Breast epithelium (tissue), 4 donors: ENCODE data around the gene KIF4A. TPM values are rescaled to one million over a fixed set of nuclear protein-coding genes. Genes with fewer than 3 reads are reported as not detected.

Experiments used
- DNase-seq, 2 donors: peaks; one replicate each; pipeline ENCODE4 v3.0.0-alpha.2; 2019; ENCODE audit warnings: low spot score in 2 of 2
- H3K27ac ChIP-seq, 2 donors: fragments of 200-600 bp; sonication (generic) in 1 of 2; one replicate each; pipeline ENCODE4 v1.5.1; 2016 to 2019; ENCODE audit warnings: mild to moderate bottlenecking in 1 of 2
- H3K27me3 ChIP-seq, 2 donors: fragments of 200-600 bp; sonication (generic) in 1 of 2; one replicate each; pipeline versions ENCODE4 v1.5.1 to v1.6.0; 2017 to 2019; ENCODE audit warnings: control low read depth in 1 of 2, mild to moderate bottlenecking in 1 of 2
- H3K36me3 ChIP-seq: fragments of 200-600 bp; one replicate; pipeline ENCODE4 v1.5.1; 2019
- H3K4me1 ChIP-seq, 2 donors: fragments of 200-600 bp; sonication (generic); one replicate each; pipeline ENCODE4 v1.5.1; 2016 to 2019; ENCODE audit warnings: control low read depth in 1 of 2
- H3K4me3 ChIP-seq, 3 donors: fragments of 200-600 bp; sonication (generic); 1 replicate in 2 of 3; 2 replicates in 1 of 3; pipeline ENCODE4 v1.5.1; 2016 to 2019; ENCODE audit warnings: mild to moderate bottlenecking in 3 of 3, moderate library complexity in 2 of 3
- H3K9me3 ChIP-seq, 2 donors: fragments of 200-600 bp; sonication (generic) in 1 of 2; one replicate each; pipeline ENCODE4 v1.5.1; 2016 to 2019; ENCODE audit warnings: control low read depth in 1 of 2
- POLR2A ChIP-seq: fragments of 450-650 bp; IDR thresholded peaks from one replicate; pipeline ENCODE4 v1.6.1; 2016; ENCODE audit warnings: antibody characterized with exemption, mild to moderate bottlenecking, moderate library complexity
- POLR2AphosphoS5 ChIP-seq, 3 donors: sonication (generic); formaldehyde crosslinking; IDR thresholded peaks; one replicate each; pipeline ENCODE4 v1.6.1; 2017; ENCODE audit warnings: antibody characterized with exemption in 3 of 3
- intact Hi-C: fragments of 100-400 bp; cut with DNase I; formaldehyde crosslinking; loops from one replicate; pipeline ENCODE4 v1.15.1; 2023; ENCODE audit warnings: low total_unique reads
- total RNA-seq, 3 donors: library from RNA; depleted of rRNA; stranded (reverse); fragments of >200 nt; gene quantifications; one replicate each; pipeline ENCODE4 v1.1.0, GENCODE V29; 2016
- TF ChIP-seq, protein P1 (sequence below), 3 donors: fragments of 450-650 bp; IDR thresholded peaks; one replicate each; pipeline ENCODE4 v1.5.1; 2016 to 2017; ENCODE audit warnings: antibody characterized with exemption in 3 of 3, mild to moderate bottlenecking in 3 of 3, moderate library complexity in 3 of 3

KIF4A gene
- total RNA-seq, 3 donors from 2014 or later, result 0.15 to 0.80 (median 0.33) TPM

DNA sequence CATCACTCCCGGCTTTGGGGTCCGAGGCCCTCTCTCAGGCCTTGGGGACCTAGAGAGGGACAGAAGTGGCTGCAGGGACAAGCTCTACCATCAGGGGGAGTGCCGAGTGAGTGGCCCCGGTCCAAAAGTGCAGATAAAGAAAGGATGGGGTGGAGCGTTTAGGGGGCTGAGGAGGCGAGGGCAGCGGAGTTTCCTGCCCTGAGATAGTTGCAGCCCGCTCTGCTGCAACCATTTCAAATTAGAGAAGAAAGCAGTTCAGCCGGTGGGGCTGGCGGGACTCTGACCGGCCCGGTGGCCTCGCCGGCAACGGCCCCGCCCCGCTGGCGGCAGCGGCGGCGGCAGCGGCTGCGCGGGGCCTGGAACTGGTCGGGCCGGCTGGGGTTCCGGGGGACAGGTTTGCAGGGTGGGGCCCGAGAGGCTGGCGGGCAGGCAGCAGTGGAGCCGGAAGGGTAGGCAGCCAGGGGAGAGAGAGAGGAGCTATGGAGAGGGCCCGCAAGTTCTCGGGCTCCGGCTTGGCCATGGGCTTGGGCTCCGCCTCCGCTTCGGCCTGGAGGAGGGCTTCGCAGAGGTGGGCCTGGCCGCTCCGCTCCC is 162.3 kb downstream of the KIF4A start:
- H3K4me1 ChIP-seq, result no peaks in the 10 kb centered on the region
- intact Hi-C loops, result no loop called here
- H3K36me3 ChIP-seq, result no peaks in the 10 kb centered on the region
- peak overlapping the region; percentile 46 to 73 (median 59) for H3K4me3 ChIP-seq
- H3K9me3 ChIP-seq, result no peaks in the 10 kb centered on the region
- H3K27ac ChIP-seq, result peak overlapping the region; percentile 75 to 87
- DNase-seq, result peak; percentile 24 to 55
- no peak for TF ChIP-seq POLR2AphosphoS5 (IDR thresholded peaks at IDR 0.05)
- TF ChIP-seq, protein P1, sequence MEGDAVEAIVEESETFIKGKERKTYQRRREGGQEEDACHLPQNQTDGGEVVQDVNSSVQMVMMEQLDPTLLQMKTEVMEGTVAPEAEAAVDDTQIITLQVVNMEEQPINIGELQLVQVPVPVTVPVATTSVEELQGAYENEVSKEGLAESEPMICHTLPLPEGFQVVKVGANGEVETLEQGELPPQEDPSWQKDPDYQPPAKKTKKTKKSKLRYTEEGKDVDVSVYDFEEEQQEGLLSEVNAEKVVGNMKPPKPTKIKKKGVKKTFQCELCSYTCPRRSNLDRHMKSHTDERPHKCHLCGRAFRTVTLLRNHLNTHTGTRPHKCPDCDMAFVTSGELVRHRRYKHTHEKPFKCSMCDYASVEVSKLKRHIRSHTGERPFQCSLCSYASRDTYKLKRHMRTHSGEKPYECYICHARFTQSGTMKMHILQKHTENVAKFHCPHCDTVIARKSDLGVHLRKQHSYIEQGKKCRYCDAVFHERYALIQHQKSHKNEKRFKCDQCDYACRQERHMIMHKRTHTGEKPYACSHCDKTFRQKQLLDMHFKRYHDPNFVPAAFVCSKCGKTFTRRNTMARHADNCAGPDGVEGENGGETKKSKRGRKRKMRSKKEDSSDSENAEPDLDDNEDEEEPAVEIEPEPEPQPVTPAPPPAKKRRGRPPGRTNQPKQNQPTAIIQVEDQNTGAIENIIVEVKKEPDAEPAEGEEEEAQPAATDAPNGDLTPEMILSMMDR (IDR thresholded peaks at IDR 0.05), result peak in 2 of 3 donors; percentile 47 to 53
- H3K27me3 ChIP-seq, result peaks cover 0 to 74% of the 10 kb centered on the region in 2 donors

DNA sequence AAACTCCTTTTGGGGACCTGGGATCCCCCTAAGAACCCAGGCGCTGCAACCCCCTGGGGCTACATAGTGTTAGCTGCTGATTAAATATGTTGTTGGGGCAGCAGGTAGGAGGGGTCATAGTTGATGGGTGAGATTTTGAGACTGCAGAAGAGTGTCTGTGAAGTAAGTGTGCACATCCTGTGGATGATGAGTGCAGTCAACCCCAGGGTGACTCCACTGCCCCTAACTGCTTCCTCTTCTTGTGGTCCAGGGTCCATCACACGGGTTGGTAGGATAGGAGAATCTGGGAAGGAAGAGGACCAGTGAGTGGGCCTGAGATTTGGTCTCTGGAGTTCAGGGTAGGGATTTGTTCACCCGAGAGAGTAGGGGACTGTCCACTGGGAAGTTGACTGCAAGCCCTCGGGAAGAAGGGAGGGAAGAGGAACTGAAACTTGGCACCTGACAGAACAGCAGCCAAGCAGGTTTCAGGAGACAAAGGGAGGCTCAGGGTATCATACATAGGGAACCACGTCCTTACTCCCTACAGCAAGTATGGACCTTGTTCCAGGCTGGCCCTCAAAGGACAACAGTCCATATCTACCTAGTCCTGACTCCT is 163.2 kb downstream of the KIF4A start:
- H3K36me3 ChIP-seq, result no peaks in the 10 kb centered on the region
- no peaks in the 10 kb centered on the region for H3K9me3 ChIP-seq
- DNase-seq, result no peak
- H3K4me3 ChIP-seq, result peak overlapping the region; percentile 46 to 73 (median 59)
- intact Hi-C loops, result no loop called here
- peak overlapping the region; percentile 75 to 87 for H3K27ac ChIP-seq
- no peaks in the 10 kb centered on the region for H3K4me1 ChIP-seq
- no peak for TF ChIP-seq POLR2AphosphoS5 (IDR thresholded peaks at IDR 0.05)
- TF ChIP-seq, protein P1 (IDR thresholded peaks at IDR 0.05), result no peak
- TF ChIP-seq POLR2A, result no peak
- H3K27me3 ChIP-seq, result peaks cover 0 to 65% of the 10 kb centered on the region in 2 donors

DNA sequence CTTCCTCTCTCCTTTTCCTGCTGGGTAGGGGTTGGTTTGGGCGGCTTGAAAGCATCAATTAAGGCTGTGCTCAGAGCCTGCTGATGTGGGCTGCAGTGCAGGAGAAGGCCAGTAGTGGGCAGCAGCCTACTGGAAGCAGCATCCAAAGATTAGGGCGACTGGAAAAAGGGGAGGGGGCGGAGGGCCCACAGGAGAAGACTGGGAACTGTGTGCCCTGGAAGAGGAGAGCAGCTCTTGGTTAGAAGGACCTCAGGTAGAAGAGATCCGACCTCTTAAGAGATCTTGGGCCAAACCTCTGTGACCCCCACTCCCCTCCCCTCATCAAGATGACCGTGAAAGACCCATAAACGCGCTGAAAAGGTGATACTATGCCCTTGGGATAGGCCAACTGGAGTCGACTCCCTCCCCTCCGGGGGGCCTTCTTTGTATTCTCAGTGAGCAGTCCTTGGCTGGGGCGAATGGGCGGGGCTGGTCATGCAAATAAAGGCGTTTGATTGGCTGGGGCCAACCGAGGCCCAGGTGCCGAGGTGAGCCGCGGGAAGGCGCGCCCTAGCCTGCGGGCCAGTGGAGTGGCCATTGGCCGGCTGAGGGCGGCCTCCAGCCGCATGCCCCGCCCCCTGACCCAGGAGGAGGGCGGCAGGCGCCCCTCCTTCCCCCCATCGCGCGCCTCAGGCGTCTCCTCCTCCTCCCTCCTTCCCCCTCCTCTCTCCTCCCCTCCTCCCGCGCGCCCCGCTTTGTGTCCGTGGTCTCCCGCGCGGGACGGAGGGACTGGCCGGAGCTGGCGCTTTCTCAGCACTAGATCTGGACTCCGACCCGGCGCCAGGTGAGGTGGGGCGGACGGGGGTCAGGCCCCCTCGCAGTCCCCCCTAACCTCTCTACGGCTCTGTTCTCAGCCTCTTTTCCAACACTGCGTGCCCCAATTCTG is 164.8 kb downstream of the KIF4A start:
- DNase-seq, result peak; percentile 73 to 84
- H3K4me3 ChIP-seq, result peak overlapping the region; percentile 43 to 77 (median 60)
- H3K4me1 ChIP-seq, result no peaks in the 10 kb centered on the region
- intact Hi-C loops, result no loop called here
- H3K36me3 ChIP-seq, result no peaks in the 10 kb centered on the region
- H3K27ac ChIP-seq, result peak overlapping the region; percentile 84 to 93
- H3K27me3 ChIP-seq, result peaks cover 0 to 50% of the 10 kb centered on the region in 2 donors
- H3K9me3 ChIP-seq, result no peaks in the 10 kb centered on the region
- TF ChIP-seq POLR2A (no peak), POLR2AphosphoS5 (IDR thresholded peaks at IDR 0.05) (no peak)
- TF ChIP-seq, protein P1 (IDR thresholded peaks at IDR 0.05), result peak; percentile 36 to 79 (median 76)

DNA sequence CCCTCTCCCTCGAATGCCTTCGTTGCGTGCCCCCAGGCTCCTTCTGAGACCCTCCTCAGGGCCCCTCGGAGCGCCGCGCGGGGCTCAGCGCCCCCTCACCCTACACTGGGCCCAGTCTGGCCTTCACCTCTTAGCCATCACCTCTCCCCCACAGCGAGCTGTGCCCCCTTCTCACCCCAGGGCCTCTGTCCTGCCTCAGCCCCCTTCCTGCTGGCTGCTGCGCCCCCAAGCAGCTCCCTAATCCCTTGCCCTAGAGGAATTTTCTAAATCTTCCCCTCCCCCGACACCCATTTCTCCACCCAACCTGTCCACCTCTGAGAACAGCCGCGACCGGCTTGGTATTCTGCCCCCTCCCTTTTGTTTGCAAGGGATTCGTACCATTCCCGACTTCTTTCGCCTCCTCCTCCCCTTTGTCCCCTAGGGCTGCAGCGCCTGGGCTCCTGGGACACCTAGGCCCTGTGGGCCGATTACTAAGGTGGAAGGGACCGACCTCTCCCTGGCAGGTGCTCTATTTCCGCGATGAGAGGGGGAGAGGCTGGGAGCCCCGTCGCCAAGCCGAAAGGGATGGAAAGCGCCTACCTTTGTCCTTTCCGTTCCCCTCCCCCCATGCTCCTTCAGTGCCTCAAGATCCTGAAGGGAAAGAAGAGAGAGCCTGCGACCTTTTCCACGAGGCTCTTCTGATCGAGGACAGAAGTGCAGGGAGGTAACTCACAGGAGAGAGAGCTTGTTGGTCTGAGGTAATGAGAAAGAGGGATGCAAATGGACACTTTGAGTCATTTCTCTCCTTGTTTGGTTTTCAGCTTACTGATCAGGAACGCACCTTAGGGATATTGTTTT is 165.7 kb downstream of the KIF4A start:
- Histone ChIP-seq H3K4me1 (no peaks in the 10 kb centered on the region), H3K36me3 (no peaks in the 10 kb centered on the region), H3K27me3 (peaks cover 0 to 47% of the 10 kb centered on the region in 2 donors), H3K27ac (peak overlapping the region; percentile 84 to 93), H3K4me3 (peak overlapping the region; percentile 43 to 77 (median 60)), H3K9me3 (peaks cover 0 to under 1% of the 10 kb centered on the region in 2 donors)
- no peak for DNase-seq
- intact Hi-C loops, result no loop called here
- TF ChIP-seq, protein P1 (IDR thresholded peaks at IDR 0.05), result no peak
- TF ChIP-seq POLR2A (no peak), POLR2AphosphoS5 (IDR thresholded peaks at IDR 0.05) (no peak)
